SW480 (cell line): ENCODE data around the gene KCNQ1OT1.

Experiments
- DNase-seq: peaks from one replicate; pipeline ENCODE4 v3.0.0-alpha.2; 2016; ENCODE audit warnings: low spot score

The KCNQ1OT1 gene

DNA sequence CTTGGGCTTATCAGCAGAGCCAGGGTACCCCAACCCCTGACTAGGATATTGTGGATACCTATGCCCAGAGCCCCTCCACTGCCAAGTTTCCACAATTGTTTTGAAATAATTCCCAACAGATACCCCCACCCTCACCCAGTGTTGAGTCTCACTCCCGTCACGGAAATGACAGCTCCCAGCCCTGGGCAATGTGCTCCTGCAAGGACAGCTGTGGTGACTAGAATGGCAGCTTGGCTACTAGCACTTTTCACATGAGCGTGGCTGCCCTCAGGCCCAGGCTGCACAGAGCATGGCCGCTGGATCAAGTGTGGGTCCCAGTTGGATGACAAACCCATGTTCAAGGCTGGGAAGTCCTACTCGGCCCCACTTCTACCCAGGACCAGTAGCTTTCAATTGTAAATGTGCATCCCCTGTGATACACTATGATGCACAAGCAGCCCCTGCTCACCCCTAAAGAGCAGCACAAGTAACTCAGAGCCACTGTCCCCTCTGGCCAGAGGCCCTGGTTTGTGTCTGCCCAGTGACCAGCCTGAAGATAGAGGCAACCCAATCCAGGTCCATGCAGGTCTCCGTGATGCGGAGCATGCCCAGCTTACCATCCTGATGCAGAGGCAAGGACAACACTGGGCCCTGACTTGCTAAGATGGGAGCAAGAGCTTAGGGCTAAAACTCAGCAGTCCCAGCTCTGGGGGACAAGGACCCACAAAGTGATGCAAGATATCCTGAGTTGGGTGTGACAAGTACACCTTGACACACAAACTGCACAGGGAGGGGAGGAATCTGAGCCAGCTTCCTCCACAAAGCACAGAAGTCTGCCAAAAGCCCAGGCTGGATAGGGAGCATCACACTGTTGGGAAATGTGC is 13.2 kb downstream of the KCNQ1OT1 start:
- DNase-seq: no peak

GRCh38 chr11:2685566-2686359 is 14.0 kb downstream of the KCNQ1OT1 start:
- DNase-seq: no peak

DNA sequence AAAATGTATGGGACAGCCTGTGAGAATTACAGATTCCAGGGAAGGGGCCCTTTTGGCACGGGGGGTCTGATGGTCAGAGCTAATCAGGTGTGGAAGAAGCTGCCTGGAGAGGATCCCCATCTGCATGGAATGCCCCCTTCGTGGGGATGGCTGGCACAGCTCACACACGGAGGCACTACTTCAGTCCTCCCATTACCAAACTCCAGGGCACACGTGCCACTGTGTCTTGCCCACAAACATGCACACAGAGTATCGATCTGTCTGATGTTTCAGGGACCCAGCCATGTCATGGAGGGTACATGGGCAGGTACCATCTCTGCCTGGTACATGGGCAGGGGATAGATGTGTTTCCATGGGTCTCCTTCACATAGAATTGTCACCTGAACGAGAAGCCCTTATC is 14.7 kb downstream of the KCNQ1OT1 start:
- DNase-seq: no peak

DNA sequence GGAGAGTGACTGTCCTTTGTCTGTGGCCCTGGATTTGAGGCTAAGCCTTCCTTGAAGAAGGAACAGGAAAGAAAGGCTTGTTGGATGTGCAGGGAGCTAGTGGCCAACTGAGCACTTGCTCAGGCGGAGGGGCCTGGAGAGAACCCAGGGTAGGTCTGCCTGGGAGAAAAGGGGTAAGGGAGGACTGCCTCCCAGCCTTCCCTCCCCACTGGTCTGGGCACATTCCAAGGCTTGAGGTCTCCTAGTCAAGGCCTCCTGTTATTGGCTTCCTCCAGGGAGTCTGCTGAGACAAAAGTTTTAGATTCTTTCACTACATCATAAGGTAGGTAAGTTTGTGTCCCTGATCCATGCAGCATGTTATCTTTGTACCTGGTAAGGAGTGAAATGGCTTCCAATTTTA is 15.2 kb downstream of the KCNQ1OT1 start:
- DNase-seq: no peak

- DNase-seq: no peak
Measured at GRCh38 chr11:2683806-2684205, 16.0 kb downstream of the KCNQ1OT1 start.

GRCh38 chr11:2681408-2682145 is 18.2 kb downstream of the KCNQ1OT1 start:
- no peak for DNase-seq

GRCh38 chr11:2679011-2679676 is 20.6 kb downstream of the KCNQ1OT1 start:
- DNase-seq: no peak

GRCh38 chr11:2678396-2678795 is 21.4 kb downstream of the KCNQ1OT1 start:
- DNase-seq: no peak

DNA sequence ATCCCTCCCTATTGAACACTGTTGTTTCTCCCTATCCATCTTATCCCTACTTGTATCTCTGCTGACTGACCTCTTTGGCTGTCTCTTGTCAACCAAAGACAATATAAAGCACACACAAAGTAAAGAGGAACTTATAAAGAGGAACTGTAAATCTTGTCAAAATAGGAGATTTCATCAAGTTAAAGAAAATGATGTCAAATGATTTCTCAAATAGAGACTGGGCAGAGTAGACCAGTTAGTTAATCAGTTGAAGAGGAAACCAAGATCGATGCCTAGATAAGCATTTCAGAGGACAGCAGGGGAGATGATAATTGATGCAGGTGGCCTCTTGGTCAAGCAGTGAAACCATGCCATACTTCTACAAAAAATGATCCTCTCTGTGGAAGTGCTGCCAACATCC is 22.7 kb downstream of the KCNQ1OT1 start:
- no peak for DNase-seq

- no peak for DNase-seq
Measured at GRCh38 chr11:2675540-2675939, 24.3 kb downstream of the KCNQ1OT1 start.

DNA sequence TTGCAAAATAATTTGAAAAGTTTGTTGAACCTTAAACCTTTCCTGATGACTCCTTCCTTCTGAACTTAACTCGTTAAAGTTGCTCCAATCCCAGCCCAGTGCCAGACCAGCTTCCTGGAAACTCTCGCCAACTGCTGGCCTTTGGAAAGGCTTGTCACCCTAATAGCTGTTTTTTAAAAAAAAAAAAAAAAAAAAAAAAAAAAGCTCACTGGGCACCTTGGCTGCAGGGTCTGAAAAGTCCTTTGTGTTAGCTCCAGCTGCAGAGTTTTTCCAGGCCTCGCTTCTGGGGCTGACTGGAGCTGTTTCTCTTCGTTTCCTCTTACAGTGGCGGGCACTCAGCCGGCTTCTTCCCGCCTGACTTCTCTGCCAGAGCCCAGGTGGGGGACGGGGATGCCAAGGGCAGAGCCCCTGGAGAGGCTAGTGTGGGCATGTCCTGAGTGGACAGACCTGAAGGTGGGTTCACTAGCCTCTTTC is 25.1 kb downstream of the KCNQ1OT1 start:
- no peak for DNase-seq

DNA sequence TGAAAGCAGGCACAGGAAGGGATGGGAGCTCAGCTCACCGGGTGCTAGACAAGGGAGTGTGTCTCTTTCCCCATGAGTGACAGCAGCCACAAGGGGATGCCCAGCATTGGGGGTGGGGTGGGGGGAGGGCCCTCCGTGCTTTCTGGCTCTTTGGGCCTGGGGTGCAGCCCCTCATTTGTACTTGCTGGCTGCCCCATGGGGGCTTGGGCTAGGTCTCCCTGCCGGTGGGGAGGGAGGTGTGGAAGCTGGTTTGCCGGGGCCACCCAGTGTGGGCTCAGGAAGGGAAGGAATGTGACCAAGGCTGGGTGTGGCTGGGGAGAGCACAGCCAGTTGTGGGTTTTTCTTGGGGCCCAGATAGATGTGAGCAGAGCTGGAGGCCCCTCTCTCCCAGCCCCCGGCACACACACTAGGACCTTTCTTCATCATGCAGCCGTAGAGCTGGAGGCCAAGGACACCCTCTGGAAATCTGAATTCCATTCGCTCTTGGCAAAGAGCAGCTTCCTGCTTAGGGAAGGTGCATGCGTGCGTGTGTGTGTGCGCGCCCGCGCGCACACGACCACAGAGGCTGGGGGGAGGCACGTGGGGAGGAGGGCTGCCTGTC is 25.8 kb downstream of the KCNQ1OT1 start:
- DNase-seq: no peak

DNA sequence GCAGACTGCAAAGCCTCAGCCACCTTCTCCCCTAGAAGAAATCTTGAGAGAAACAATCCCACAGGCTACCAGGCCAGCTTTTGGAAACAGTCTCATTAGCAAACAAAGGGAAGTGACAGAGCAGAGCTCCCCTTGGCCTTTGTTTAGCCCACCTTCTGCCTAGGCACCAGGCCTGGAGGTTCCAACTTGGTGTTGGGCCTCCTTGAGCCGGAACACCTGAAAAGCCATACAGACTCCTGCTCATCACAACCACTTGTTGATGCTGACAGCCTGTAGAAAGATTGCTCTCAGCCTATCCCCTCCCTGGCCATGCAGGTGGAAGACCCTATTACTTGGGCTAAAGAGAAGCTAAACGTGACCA is 26.6 kb downstream of the KCNQ1OT1 start:
- DNase-seq: no peak

GRCh38 chr11:2672553-2673249 is 27.1 kb downstream of the KCNQ1OT1 start:
- DNase-seq: no peak

DNA sequence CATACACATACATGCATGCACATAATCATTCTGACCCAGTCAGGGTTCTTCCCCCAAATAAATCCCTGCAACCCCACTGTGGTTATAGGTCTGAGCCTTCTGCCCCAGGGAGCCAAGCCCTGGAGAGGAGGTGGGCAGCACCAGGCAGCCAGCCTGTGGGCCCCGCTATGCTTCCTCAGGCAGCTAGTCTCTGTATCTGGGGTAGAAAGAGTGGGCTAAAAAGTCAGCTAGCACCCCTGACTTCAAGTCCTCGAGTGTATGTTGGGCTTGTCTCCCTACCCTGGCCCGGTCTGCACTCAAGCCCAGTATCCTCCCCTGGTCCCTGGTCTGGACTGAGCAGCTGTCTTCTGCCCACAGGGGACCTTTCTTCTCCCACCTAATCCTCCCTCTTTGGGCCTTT is 28.0 kb downstream of the KCNQ1OT1 start:
- DNase-seq: no peak

GRCh38 chr11:2670541-2671100 is 29.2 kb downstream of the KCNQ1OT1 start:
- DNase-seq: no peak

DNA sequence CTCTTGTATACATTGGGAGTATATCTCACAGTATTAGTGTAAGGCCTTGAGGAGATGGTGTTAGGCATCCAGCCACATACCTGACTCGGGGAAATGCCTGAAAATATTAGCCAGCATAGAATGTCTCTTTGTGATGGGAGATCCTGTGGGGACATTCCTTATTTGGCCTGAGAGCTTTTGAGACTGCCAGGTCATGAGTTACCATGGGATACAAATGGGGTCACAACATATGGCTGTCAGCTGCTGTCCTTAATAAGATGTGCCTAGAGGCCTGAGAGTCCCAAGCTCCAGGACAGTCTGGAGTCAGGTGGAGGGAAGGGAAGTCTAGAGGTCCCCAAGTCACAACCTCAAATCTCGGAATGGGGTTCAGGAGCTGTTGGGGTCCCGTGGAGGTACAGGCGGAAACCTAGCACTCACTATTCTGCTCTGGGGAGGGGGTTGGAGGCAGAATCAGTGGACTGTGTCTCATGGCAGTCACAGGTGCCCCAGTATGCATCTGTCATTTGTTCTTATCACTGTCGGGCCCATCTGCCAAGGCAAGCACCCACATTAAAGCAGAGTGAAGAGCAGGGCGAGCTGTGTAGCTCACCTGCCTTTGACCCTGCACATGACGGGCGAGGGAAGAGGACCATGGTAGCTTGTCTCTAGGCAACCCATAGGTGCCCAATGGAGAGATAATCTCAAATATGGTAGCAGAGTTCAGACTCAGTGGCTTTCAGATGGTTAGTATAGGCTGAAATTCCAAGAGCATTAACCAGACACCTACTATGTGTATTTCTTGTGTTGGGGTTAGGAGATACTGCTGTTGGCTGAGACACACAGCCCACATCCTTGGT is 29.9 kb downstream of the KCNQ1OT1 start:
- DNase-seq: no peak

DNA sequence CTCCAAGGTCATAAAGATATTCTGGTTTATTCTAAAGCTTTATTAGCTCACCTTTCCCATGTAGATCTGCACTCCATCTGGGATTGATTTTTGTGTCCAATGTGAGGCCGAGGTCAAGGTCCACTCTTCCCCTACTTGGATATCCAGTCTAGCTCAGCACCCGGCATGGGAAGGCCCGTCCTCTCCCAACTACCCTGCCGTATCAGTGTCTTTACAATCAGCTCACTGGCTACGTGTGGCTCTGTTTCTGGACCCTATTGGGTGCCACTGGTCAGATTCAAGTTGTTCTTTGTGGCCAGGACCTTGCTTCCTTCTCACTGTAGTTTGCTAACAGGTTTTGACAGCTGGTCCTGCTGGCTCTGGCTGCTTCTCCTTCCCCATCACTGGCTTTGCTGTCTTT is 30.9 kb downstream of the KCNQ1OT1 start:
- no peak for DNase-seq

- DNase-seq: no peak
Measured at GRCh38 chr11:2667940-2668339, 31.9 kb downstream of the KCNQ1OT1 start.
